Bronchial epithelial cell (primary cell): ENCODE data around the gene OR1C1. TPM values are rescaled to one million over a fixed set of nuclear protein-coding genes. Genes with fewer than 3 reads are reported as not detected.
"Not testable (repeated sequence)": the region's sequence is repeated elsewhere in the genome, so short reads cannot be mapped to it uniquely, and the experiment has no call there.

Experiments used
- DNase-seq: peaks from one replicate; pipeline ENCODE4 v3.0.0-alpha.2; 2010; ENCODE audit warnings: low read depth
- FAIRE-seq: peaks from 2 replicates; lab custom pipeline; 2011; peaks lifted over from hg19 to GRCh38; lab: Jason Lieb, UNC
- H3K27me3 ChIP-seq: 2 replicates; pipeline ENCODE4 v1.5.1; 2011; ENCODE audit warnings: low read length; ENCODE audit not compliant: control insufficient read depth, insufficient read depth
- H3K36me3 ChIP-seq: 2 replicates; pipeline ENCODE4 v1.5.1; 2011; ENCODE audit warnings: low read length; ENCODE audit not compliant: control insufficient read depth, insufficient read depth
- H3K4me3 ChIP-seq: 2 replicates; pipeline ENCODE4 v1.5.1; 2011; ENCODE audit warnings: mild to moderate bottlenecking, low read depth, low read length, control low read depth
- total RNA-seq: library from RNA; depleted of rRNA; stranded (reverse); fragments of >200 nt; gene quantifications from 2 replicates; pipeline ENCODE4 v1.2.1, GENCODE V29; 2014
- TF ChIP-seq, protein P1 (sequence below): IDR thresholded peaks from 2 replicates; pipeline ENCODE4 v1.5.1; 2011; ENCODE audit warnings: mild to moderate bottlenecking, moderate library complexity, low read length, control low read depth, inconsistent platforms; ENCODE audit not compliant: insufficient read depth, severe bottlenecking

Gene OR1C1
- total RNA-seq, 1 donor from 2014 or later, result not detected

DNA sequence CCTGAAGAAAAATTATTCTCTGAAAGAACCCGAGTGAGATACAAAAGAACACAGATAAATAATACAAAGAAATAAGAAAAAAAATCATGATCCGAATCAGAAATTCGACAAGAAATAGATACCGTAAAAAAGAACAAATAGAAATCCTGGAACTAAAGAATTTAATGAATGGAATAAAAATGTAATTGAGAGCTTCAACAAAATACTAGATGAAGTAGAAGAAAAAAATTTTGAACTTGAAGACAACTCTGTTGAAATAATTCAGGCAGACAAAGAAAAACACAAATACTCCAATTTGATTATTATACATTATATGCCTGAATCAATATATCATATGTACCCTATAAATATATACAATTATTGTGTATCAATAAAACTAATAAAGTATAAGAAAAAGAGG is 39.1 kb downstream of the OR1C1 start:
- DNase-seq, result no peak
- no peaks in the 10 kb centered on the region for H3K36me3 ChIP-seq
- TF ChIP-seq, protein P1, sequence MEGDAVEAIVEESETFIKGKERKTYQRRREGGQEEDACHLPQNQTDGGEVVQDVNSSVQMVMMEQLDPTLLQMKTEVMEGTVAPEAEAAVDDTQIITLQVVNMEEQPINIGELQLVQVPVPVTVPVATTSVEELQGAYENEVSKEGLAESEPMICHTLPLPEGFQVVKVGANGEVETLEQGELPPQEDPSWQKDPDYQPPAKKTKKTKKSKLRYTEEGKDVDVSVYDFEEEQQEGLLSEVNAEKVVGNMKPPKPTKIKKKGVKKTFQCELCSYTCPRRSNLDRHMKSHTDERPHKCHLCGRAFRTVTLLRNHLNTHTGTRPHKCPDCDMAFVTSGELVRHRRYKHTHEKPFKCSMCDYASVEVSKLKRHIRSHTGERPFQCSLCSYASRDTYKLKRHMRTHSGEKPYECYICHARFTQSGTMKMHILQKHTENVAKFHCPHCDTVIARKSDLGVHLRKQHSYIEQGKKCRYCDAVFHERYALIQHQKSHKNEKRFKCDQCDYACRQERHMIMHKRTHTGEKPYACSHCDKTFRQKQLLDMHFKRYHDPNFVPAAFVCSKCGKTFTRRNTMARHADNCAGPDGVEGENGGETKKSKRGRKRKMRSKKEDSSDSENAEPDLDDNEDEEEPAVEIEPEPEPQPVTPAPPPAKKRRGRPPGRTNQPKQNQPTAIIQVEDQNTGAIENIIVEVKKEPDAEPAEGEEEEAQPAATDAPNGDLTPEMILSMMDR, result no peak
- FAIRE-seq, result no peak
- no peaks in the 10 kb centered on the region for H3K27me3 ChIP-seq
- H3K4me3 ChIP-seq, result no peak overlapping the region

DNA sequence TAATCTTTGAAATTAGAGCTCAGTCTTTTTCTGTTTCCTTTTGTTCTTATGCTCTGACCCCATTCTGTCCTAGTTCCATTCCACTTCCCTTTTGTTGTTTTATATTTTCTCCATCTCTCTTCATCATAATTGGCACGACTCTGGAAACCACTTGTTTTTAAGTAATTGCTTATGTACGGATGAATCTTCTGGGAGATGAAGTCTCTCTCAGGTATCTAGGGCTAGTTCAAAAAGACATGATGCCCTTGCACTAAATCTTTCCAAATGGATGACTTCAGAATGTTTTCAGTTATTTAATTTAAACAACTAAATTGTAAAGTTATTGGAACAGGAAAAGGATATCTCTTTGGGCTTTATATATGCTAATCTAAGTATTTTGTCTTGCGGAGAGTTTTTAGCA is 43.8 kb downstream of the OR1C1 start, which contains the start of gene OR6F1:
Gene OR6F1, minus strand, starts transcription at position 101 of the 400 bp plus-strand sequence. CDS start 3,891 bp downstream, outside the sequence.
- FAIRE-seq (no peak), DNase-seq (no peak)
- H3K4me3 ChIP-seq, result no peak within 1 kb of the TSS
- H3K27me3 ChIP-seq, result no peaks in the 10 kb centered on the region
- TF ChIP-seq, protein P1, result no peak
- H3K36me3 ChIP-seq, result no peaks in the 10 kb centered on the region

DNA sequence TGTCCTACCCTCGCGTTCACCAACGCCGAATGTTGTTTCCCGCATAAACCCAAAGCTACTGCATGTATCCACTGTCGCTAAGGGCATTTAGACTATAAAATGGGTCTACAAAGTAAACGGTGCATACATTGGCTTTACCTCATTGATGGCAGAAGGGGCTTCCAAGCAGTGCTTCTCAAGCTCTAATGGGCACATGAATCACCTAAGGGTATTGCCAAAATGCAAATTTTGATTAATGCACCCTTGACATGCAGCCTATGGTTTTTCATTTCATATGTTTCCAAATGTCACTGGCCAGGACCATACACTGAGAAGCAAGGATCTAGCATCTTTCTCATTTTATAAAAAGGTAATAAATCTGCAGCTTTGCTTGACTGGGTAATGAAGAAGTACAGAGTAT is 46.6 kb downstream of the OR1C1 start:
- DNase-seq (no peak), FAIRE-seq (no peak)
- TF ChIP-seq, protein P1, result no peak
- no peaks in the 10 kb centered on the region for H3K36me3 ChIP-seq
- no peak overlapping the region for H3K4me3 ChIP-seq
- H3K27me3 ChIP-seq, result no peaks in the 10 kb centered on the region

DNA sequence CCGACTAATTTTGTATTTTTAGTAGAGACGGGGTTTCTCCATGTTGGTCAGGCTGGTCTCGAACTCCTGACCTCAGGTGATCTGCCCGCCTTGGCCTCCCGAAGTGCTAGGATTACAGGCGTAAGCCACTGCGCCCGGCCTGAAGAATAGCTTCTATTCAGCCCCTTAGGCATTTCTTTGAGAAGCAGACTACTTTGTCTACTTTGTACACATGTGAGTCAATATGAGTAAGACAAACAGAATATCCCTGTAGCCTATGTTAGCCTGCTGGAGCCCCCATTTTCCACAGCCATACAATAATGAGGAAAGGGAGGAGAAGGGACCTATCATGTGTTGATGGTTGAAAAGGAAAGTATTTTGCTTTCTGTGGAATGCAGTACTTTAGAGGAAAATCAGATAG is 49.7 kb downstream of the OR1C1 start:
- not testable (repeated sequence) for H3K4me3 ChIP-seq, DNase-seq, H3K27me3 ChIP-seq, FAIRE-seq, H3K36me3 ChIP-seq

Other genes with a start within 250 kb of the OR1C1 start
- not detected in 2 replicates for gene OR2C3, start 224.1 kb downstream of the OR1C1 start, total RNA-seq
- not detected in 2 replicates for gene GCSAML, start 211.4 kb downstream of the OR1C1 start, total RNA-seq
- gene OR2G2, start 172.2 kb downstream of the OR1C1 start, total RNA-seq, result not detected in 2 replicates
- not detected in 2 replicates for gene OR2G3, start 155.0 kb downstream of the OR1C1 start, total RNA-seq
- not detected in 2 replicates for gene OR13G1, start 80.8 kb downstream of the OR1C1 start, total RNA-seq
- not detected in 2 replicates for gene OR6F1, start 43.9 kb downstream of the OR1C1 start, total RNA-seq
- not detected in 2 replicates for gene OR14K1, start 21.9 kb downstream of the OR1C1 start, total RNA-seq
- not detected in 2 replicates for gene OR14A2, start 12.4 kb downstream of the OR1C1 start, total RNA-seq
- not detected in 2 replicates for gene OR14A16, start 63.6 kb upstream of the OR1C1 start, total RNA-seq
- not detected in 2 replicates for gene OR11L1, start 81.3 kb upstream of the OR1C1 start, total RNA-seq
- gene TRIM58, start 96.6 kb upstream of the OR1C1 start, total RNA-seq, result not detected in 2 replicates
- not detected in 2 replicates for gene OR2W3, start 135.0 kb upstream of the OR1C1 start, total RNA-seq
- gene OR2T8, start 159.7 kb upstream of the OR1C1 start, total RNA-seq, result not detected in 2 replicates
- not detected in 2 replicates for gene OR2AJ1, start 164.3 kb upstream of the OR1C1 start, total RNA-seq
- gene OR2L8, start 188.3 kb upstream of the OR1C1 start, total RNA-seq, result not detected in 2 replicates
- not detected in 2 replicates for gene OR2AK2, start 204.7 kb upstream of the OR1C1 start, total RNA-seq